PC-3 (cell line): Measurements from ENCODE around the gene NKD2.

ENCODE experiments used
- EZH2 ChIP-seq: fragments of 300-600 bp; sonication (generic); IDR thresholded peaks from one replicate; pipeline ENCODE4 v1.6.1; 2017; ENCODE audit warnings: antibody characterized with exemption, mild to moderate bottlenecking, low read length; ENCODE audit not compliant: unreplicated experiment
- EZH2phosphoT487 ChIP-seq: fragments of 300-600 bp; sonication (generic); IDR thresholded peaks from 2 replicates; pipeline ENCODE4 v1.6.1; 2018; ENCODE audit warnings: mild to moderate bottlenecking, antibody characterized with exemption, low read length, borderline replicate concordance
- TF ChIP-seq, protein P1 (sequence below): fragments of 300-600 bp; sonication (generic); conservative IDR thresholded peaks from 2 replicates; pipeline ENCODE4 v1.5.1; 2017; ENCODE audit warnings: antibody characterized with exemption, low read depth, mild to moderate bottlenecking, low read length

DNA sequence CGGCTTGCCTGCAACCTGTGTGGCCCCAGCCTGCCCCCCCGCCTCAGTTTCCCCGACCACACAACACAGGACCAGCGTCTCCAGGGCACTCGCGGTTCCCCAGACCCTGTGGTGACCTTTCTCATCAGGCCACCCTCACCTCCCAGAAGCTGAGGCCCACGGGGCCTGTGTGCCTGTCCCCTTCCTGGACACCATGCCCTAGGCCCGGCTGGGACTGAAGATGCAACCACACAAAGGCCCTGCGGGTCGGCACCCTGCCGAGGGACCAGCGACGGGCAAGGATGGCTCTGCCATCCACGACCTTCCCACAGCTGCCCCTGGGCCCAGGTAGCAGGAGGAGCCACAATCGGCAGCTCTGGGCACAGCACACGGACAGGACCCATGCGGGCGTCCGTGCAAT is 68.4 kb downstream of the NKD2 start:
- TF ChIP-seq, protein P1, sequence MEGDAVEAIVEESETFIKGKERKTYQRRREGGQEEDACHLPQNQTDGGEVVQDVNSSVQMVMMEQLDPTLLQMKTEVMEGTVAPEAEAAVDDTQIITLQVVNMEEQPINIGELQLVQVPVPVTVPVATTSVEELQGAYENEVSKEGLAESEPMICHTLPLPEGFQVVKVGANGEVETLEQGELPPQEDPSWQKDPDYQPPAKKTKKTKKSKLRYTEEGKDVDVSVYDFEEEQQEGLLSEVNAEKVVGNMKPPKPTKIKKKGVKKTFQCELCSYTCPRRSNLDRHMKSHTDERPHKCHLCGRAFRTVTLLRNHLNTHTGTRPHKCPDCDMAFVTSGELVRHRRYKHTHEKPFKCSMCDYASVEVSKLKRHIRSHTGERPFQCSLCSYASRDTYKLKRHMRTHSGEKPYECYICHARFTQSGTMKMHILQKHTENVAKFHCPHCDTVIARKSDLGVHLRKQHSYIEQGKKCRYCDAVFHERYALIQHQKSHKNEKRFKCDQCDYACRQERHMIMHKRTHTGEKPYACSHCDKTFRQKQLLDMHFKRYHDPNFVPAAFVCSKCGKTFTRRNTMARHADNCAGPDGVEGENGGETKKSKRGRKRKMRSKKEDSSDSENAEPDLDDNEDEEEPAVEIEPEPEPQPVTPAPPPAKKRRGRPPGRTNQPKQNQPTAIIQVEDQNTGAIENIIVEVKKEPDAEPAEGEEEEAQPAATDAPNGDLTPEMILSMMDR: no peak
- no peak for TF ChIP-seq EZH2phosphoT487
- no peak for TF ChIP-seq EZH2
